ENCODE data around the gene C1orf198. TPM values are rescaled to one million over a fixed set of nuclear protein-coding genes. Genes with fewer than 3 reads are reported as not detected.

C1orf198 gene
- polyA plus RNA-seq, 1 of the 3 experiments (the other 2 are of a cell fraction) = 12.3 TPM

DNA sequence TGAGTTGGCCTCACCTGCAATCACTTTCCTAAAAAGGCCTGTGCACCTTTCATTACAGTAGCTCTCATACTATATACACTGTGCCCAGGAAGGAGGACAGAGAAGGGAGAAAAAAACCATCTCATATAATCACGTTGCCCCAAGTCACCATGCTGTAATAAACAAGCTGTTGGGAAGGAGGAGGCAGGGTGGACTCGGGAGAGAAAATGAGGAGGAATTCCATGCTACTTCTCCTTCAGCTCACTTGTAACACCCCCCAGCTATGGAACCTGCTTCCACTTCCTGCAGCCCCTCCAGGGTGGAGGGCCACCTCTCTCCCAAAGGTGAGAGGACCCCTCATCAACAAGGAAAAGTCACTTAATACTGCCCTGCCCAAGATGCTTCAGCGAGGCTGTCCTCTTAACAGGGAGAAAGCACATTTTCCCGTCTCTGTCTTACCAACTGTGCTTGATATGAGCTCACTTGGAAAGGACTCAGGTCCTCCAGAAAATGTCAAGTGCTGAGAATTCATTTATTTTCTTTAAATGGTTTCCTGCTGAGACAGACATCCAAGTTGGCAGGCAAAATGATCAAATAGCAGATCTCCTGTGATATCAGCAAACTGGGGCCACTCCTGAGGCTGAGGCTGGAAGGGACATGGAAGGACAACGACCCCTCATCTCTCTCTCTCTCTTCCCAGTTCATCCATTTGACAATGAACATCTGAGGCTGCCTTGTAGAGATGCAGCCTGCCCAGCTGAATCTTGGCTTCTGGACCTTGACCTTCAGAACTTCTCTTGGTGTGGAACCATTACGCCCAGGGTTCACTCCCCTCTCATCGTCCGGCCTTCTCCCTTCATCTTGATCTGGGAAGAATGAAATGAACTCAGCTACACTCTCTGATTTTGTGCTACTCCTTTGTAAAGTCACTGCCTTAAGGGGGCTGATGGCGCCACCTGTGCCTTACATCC lies 67.2 kb downstream of the C1orf198 start:
- Histone ChIP-seq H4K20me1 (ENCODE audit: insufficient read depth) (no peaks in the 10 kb centered on the region), H3K27me3 (ENCODE audit: insufficient read depth) (no peaks in the 10 kb centered on the region), H3K4me3 (ENCODE audit: low read depth in 2 of 2, low read length in 1 of 2) (no peak overlapping the region), H2AFZ (ENCODE audit: low read depth) (no peak overlapping the region), H3K9me2 (no peaks in the 10 kb centered on the region), H3K4me1 (ENCODE audit: control insufficient read depth in 1 of 2, insufficient read depth in 2 of 2, low read depth in 1 of 2, low read length in 1 of 2) (no peaks in the 10 kb centered on the region), H3F3A (replicated peaks; ENCODE audit: insufficient read depth) (no peaks in the 10 kb centered on the region), H3K27ac (ENCODE audit: low read depth in 2 of 2, low read length in 1 of 2) (no peak overlapping the region), H3K36me3 (replicated peaks in 1 of 2; ENCODE audit: control insufficient read depth in 1 of 2, insufficient read depth in 2 of 2, low read length in 1 of 2) (no peaks in the 10 kb centered on the region), H3K9me3 (no peaks in the 10 kb centered on the region), H3K9ac (no peak overlapping the region), H3K79me2 (ENCODE audit: insufficient read depth) (no peaks in the 10 kb centered on the region), H3K4me2 (no peak overlapping the region)
- DNase-seq = no peak
- WGBS (ENCODE audit: low lambda C conversion rate) = 61% methylated on average over 9 of the region's 9 CpGs
- ChIA-PET POLR2A (no interaction called here), CTCF (interaction anchor here (1.1 to 1.8 kb wide), 2 partner anchors 8 to 410 kb away, joined by 3 to 4 read pairs; no protein-coding TSS in a partner anchor)
- TF ChIP-seq GATA2 (CRISPR knock-in tag; IDR thresholded peaks at IDR 0.05) (no peak), GABPA (IDR thresholded peaks at IDR 0.05; ENCODE audit: low read depth) (no peak), RFX5 (IDR thresholded peaks at IDR 0.05; ENCODE audit: low read length) (no peak), SIN3A (IDR thresholded peaks at IDR 0.05; ENCODE audit: borderline replicate concordance, low read depth, low read length) (no peak), NFIC (IDR thresholded peaks at IDR 0.05; ENCODE audit: borderline replicate concordance) (no peak), FOSL2 (IDR thresholded peaks at IDR 0.05; ENCODE audit: borderline replicate concordance, low read depth) (no peak), YY1 (IDR thresholded peaks at IDR 0.05; ENCODE audit: low read depth) (no peak), FOXM1 (IDR thresholded peaks at IDR 0.05; ENCODE audit: low read depth) (no peak), ELF1 (IDR thresholded peaks at IDR 0.05) (no peak), TAF1 (IDR thresholded peaks at IDR 0.05; ENCODE audit: borderline replicate concordance, low read depth, low read length) (no peak), RXRA (IDR thresholded peaks at IDR 0.05; ENCODE audit: borderline replicate concordance, low read depth) (no peak), NRF1 (IDR thresholded peaks at IDR 0.05; ENCODE audit: low read depth, low read length) (no peak), EZH2phosphoT487 (IDR thresholded peaks at IDR 0.05; ENCODE audit: borderline replicate concordance, low read depth) (no peak), RCOR1 (IDR thresholded peaks at IDR 0.05; ENCODE audit: low read length) (no peak), FOXJ3 (CRISPR knock-in tag; IDR thresholded peaks at IDR 0.05) (no peak)
- TF ChIP-seq, protein P1, sequence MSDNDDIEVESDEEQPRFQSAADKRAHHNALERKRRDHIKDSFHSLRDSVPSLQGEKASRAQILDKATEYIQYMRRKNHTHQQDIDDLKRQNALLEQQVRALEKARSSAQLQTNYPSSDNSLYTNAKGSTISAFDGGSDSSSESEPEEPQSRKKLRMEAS (IDR thresholded peaks at IDR 0.05; ENCODE audit: low read depth) = no peak
- TF ChIP-seq, protein P2, sequence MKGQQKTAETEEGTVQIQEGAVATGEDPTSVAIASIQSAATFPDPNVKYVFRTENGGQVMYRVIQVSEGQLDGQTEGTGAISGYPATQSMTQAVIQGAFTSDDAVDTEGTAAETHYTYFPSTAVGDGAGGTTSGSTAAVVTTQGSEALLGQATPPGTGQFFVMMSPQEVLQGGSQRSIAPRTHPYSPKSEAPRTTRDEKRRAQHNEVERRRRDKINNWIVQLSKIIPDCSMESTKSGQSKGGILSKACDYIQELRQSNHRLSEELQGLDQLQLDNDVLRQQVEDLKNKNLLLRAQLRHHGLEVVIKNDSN (IDR thresholded peaks at IDR 0.05; ENCODE audit: borderline replicate concordance, low read depth) = no peak
- TF ChIP-seq, protein P3, sequence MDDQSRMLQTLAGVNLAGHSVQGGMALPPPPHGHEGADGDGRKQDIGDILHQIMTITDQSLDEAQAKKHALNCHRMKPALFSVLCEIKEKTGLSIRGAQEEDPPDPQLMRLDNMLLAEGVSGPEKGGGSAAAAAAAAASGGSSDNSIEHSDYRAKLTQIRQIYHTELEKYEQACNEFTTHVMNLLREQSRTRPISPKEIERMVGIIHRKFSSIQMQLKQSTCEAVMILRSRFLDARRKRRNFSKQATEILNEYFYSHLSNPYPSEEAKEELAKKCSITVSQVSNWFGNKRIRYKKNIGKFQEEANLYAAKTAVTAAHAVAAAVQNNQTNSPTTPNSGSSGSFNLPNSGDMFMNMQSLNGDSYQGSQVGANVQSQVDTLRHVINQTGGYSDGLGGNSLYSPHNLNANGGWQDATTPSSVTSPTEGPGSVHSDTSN (IDR thresholded peaks at IDR 0.05) = no peak
